CD8-positive, alpha-beta memory T cell (primary cell): ENCODE data around the gene GYS1. TPM values are rescaled to one million over a fixed set of nuclear protein-coding genes. Genes with fewer than 3 reads are reported as not detected.

Source experiments
- CTCF ChIA-PET: fragments of 350-600 bp; sonication (Branson Sonifier 250); formaldehyde crosslinking; loops from one replicate; lab custom pipeline; 2021; ENCODE audit warnings: antibody characterized with exemption; lab: Charles Lee
- POLR2A ChIA-PET: fragments of 350-600 bp; sonication (Branson Sonifier 250); formaldehyde crosslinking; loops from one replicate; lab custom pipeline; 2021; ENCODE audit warnings: antibody characterized with exemption; lab: Charles Lee
- DNase-seq, 5 donors: peaks; one replicate each; pipeline versions ENCODE4 v3.0.0 to v3.0.0-alpha.2; 2020 to 2022; ENCODE audit warnings: mixed read lengths in 1 of 5
- H3K27ac ChIP-seq: one replicate; pipeline ENCODE4 v1.7.0; 2013; ENCODE audit warnings: low read depth, mild to moderate bottlenecking, low read length, moderate library complexity
- H3K27me3 ChIP-seq: 2 replicates; pipeline ENCODE4 v1.7.0; 2013; ENCODE audit warnings: low read length, mild to moderate bottlenecking; ENCODE audit not compliant: insufficient read depth, poor library complexity, severe bottlenecking
- H3K36me3 ChIP-seq: 2 replicates; pipeline ENCODE4 v1.7.0; 2013; ENCODE audit warnings: mild to moderate bottlenecking, low read length, moderate library complexity; ENCODE audit not compliant: insufficient read depth
- H3K4me1 ChIP-seq: 2 replicates; pipeline ENCODE4 v1.7.0; 2013; ENCODE audit warnings: mild to moderate bottlenecking, low read length, moderate library complexity; ENCODE audit not compliant: insufficient read depth
- H3K4me3 ChIP-seq: 2 replicates; pipeline ENCODE4 v1.7.0; 2013; ENCODE audit warnings: mild to moderate bottlenecking, low read length
- H3K9me3 ChIP-seq: 2 replicates; pipeline ENCODE4 v1.7.0; 2013; ENCODE audit warnings: mild to moderate bottlenecking, low read length
- H3K27ac Mint-ChIP-seq, 8 donors: one replicate each; pipeline ENCODE4 v1.8.0; 2020 to 2021; ENCODE audit warnings: mixed read lengths in 8 of 8, mild to moderate bottlenecking in 6 of 8, inconsistent platforms in 3 of 8, moderate library complexity in 3 of 8
- H3K27me3 Mint-ChIP-seq, 2 donors: one replicate each; pipeline ENCODE4 v1.8.0; 2020 to 2021; ENCODE audit warnings: mixed read lengths in 2 of 2, mild to moderate bottlenecking in 1 of 2, moderate library complexity in 1 of 2
- H3K36me3 Mint-ChIP-seq, 3 donors: one replicate each; pipeline ENCODE4 v1.8.0; 2020 to 2021; ENCODE audit warnings: mixed read lengths in 3 of 3, inconsistent platforms in 1 of 3, mild to moderate bottlenecking in 1 of 3
- H3K4me1 Mint-ChIP-seq, 3 donors: one replicate each; pipeline ENCODE4 v1.8.0; 2020 to 2021; ENCODE audit warnings: mixed read lengths in 3 of 3, inconsistent platforms in 1 of 3, mild to moderate bottlenecking in 1 of 3
- H3K4me3 Mint-ChIP-seq, 7 donors: one replicate each; pipeline ENCODE4 v1.8.0; 2020 to 2021; ENCODE audit warnings: mixed read lengths in 7 of 7, mild to moderate bottlenecking in 6 of 7, moderate library complexity in 4 of 7, inconsistent platforms in 2 of 7
- H3K9me3 Mint-ChIP-seq, 5 donors: one replicate each; pipeline ENCODE4 v1.8.0; 2020 to 2022; ENCODE audit warnings: mixed read lengths in 5 of 5, mild to moderate bottlenecking in 3 of 5, moderate library complexity in 2 of 5, inconsistent platforms in 1 of 5
- polyA plus RNA-seq: library from polyadenylated mRNA; unstranded; fragments of 300-500 nt; fragmentation: Illumina TruSeq; gene quantifications from one replicate; pipeline ENCODE4 v1.2.3, GENCODE V29; 2021
- total RNA-seq, 2 experiments: library from RNA; stranded (reverse); gene quantifications; one replicate each; pipeline ENCODE4 v1.2.3, GENCODE V29; 2021

The GYS1 gene
- total and polyA plus RNA-seq, 3 experiments from 2014 or later, result 31.5 to 38.9 (median 38.2) TPM

DNA sequence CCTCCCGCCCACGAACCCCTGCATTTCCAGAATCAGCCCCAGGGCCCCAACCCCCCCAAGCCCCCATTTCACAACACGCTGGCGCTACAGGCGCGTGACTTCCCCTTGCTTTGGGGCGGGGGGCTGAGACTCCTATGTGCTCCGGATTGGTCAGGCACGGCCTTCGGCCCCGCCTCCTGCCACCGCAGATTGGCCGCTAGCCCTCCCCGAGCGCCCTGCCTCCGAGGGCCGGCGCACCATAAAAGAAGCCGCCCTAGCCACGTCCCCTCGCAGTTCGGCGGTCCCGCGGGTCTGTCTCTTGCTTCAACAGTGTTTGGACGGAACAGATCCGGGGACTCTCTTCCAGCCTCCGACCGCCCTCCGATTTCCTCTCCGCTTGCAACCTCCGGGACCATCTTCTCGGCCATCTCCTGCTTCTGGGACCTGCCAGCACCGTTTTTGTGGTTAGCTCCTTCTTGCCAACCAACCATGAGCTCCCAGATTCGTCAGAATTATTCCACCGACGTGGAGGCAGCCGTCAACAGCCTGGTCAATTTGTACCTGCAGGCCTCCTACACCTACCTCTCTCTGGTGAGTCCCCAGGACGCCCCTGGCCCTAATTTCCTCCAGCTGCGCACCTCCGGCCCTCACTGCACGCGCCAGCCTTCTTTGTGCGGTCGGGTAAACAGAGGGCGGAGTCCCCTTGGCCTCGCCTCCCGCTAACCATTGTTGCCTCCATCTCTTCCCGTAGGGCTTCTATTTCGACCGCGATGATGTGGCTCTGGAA, 27.9 kb downstream of the GYS1 start, which contains the start of gene FTL:
FTL (plus strand) TSS at position 270 of the 766 bp plus-strand sequence; CDS start at position 469, 199 bp downstream.
- CTCF ChIA-PET, result interaction anchor here (1.6 to 3.7 kb wide), 3 partner anchors 27 to 170 kb away, joined by 3 to 20 read pairs (median 16); partner anchors contain the start of genes GYS1 and RUVBL2
- Histone ChIP-seq H3K36me3 (peaks cover 16% of the 10 kb centered on the region), H3K4me3 (peak within 1 kb of the TSS; percentile 88), H3K4me1 (peaks cover 42% of the 10 kb centered on the region), H3K27ac (peak within 1 kb of the TSS; percentile 94), H3K27me3 (no peaks in the 10 kb centered on the region), H3K9me3 (no peaks in the 10 kb centered on the region)
- Mint-ChIP-seq H3K4me3 (peak within 1 kb of the TSS; percentile 91 to 100 (median 100)), H3K9me3 (no peaks in the 10 kb centered on the region), H3K27me3 (peaks cover 0 to 9% of the 10 kb centered on the region in 2 donors), H3K36me3 (peaks cover 2 to 51% (median 5%) of the 10 kb centered on the region in 3 donors), H3K4me1 (peaks cover 50 to 76% (median 59%) of the 10 kb centered on the region in 3 donors), H3K27ac (peak within 1 kb of the TSS; percentile 90 to 99 (median 97))
- POLR2A ChIA-PET, result interaction anchor here (0.6 to 3.4 kb wide), 6 partner anchors 10 to 93 kb away, joined by 3 to 18 read pairs (median 6); partner anchors contain the start of genes BAX, GYS1, NUCB1 and PPP1R15A
- peak; percentile 76 to 90 (median 85) for DNase-seq

DNA sequence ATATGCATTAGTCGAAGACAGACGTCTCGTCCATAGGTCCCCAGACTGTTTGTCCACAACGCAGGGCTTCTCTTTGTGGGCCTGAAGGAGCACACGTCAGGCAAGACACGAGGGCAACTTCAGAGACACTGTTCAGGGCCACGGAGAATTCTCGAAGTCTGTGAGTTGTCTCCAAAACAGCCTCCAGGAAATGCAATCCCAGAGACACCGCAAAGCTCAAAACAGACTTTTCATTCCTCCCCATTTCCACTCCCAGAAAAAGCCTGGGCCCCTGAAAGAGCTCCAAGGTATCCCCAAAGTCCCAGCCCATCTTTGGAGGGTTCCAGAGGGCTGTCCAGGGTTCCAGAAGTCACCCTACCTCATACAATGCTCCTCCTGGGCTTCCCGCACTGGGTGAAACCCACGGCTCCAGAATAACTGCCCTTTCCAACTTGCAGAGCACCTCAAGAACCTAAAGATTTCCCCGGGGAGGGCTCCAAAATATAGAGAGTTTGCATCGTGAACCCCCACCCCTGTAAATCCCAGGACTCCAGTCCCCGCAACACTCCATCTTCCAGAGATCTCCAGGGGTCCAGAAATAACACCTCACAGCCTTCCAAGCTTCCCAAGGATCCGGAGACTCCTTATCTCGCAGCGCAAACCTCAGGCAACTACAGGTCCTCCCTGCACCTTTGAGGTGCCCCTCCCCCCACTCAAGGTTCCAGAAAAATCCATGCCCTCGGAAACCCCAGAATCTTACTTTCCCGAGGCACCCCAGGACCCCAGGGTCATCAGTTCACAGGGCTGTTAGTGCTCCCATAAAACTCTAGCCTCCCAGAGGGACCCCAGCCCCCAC, 28.7 kb downstream of the GYS1 start:
- H3K9me3 Mint-ChIP-seq, result no peaks in the 10 kb centered on the region
- peak overlapping the region; percentile 85 to 99 (median 95) for H3K27ac Mint-ChIP-seq
- Histone ChIP-seq H3K36me3 (peaks cover 16% of the 10 kb centered on the region), H3K27me3 (no peaks in the 10 kb centered on the region), H3K4me1 (peaks cover 42% of the 10 kb centered on the region), H3K9me3 (no peaks in the 10 kb centered on the region), H3K27ac (peak overlapping the region; percentile 94), H3K4me3 (peak overlapping the region; percentile 72)
- peaks cover 2 to 44% (median 5%) of the 10 kb centered on the region in 3 donors for H3K36me3 Mint-ChIP-seq
- peak overlapping the region; percentile 91 to 100 (median 100) for H3K4me3 Mint-ChIP-seq
- H3K27me3 Mint-ChIP-seq, result peaks cover 0 to 9% of the 10 kb centered on the region in 2 donors
- DNase-seq, result peak in 1 of 5 donors; percentile 29
- ChIA-PET POLR2A (interaction anchor here (0.6 to 3.4 kb wide), 7 partner anchors 10 to 92 kb away, joined by 3 to 18 read pairs (median 4); partner anchors contain the start of genes BAX, GYS1, PPP1R15A and RUVBL2), CTCF (interaction anchor here (1.2 to 3.7 kb wide), 4 partner anchors 28 to 169 kb away, joined by 3 to 20 read pairs (median 7); partner anchors contain the start of genes GYS1 and RUVBL2)
- H3K4me1 Mint-ChIP-seq, result peaks cover 55 to 80% (median 59%) of the 10 kb centered on the region in 3 donors

DNA sequence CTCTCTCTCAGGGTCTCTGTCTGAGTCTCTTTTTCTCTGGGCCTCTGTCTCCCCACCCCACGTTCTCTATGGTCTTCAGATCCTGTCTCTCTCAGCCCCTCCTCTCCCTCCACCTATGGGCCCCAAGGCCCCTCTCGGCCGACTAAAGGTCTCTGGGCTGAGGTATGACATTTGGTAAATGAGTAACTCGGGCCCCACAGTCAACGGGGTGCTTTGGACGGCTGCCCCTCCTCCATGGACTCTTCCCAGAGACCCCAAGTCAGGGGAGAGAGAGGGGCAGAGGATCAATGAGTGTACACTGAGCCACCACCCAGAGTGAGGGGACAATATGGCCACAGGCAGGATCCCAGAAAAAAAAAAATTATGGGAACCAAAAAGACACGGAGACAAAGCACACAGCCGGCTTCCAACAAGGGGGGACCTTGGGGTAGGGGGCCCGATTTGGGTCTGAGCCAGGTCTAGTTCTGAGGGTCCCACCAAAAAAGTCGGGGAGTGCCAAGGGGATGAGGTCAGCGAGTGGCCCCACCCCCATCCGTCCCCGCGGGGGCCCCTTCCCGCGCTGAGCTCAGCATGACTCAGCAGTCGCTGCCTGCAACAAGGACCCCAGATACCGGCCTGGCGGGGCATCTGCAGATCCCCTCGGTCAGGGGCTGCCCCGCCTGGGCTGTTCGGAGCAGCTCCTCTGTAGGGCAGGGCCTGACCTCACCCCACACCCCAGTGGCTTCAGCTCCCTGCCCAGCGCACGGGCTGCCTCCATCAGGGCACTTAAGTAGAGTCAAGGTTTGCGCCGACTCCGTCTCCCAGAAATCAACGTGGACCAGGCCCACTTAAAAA, 29.5 kb downstream of the GYS1 start:
- CTCF ChIA-PET, result interaction anchor here (1.2 to 1.6 kb wide), 3 partner anchors 30 to 168 kb away, joined by 3 to 7 read pairs (median 7); partner anchors contain the start of genes GYS1 and RUVBL2
- peaks cover 61 to 80% (median 61%) of the 10 kb centered on the region in 3 donors for H3K4me1 Mint-ChIP-seq
- no peaks in the 10 kb centered on the region for H3K9me3 Mint-ChIP-seq

DNA sequence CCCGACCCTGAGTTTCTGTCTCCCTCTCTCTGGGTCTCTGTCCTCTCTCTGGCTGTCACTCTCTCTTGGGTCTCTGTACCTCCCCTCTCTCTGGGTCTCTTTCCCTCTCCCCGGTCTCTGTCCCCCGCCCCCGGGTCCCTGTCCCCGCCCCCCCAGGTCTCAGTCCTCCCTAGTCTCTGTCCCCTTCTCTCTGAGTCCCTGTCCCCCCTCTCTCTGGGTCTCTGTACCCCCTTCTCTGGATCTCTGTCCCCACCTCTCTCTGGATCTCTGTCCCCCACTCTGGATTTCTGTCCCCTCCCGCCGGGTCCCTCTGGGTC, 30.3 kb downstream of the GYS1 start:
- peak overlapping the region; percentile 46 to 100 (median 64) for H3K4me3 Mint-ChIP-seq
- H3K27ac Mint-ChIP-seq, result peak overlapping the region; percentile 58 to 99 (median 88)
- POLR2A ChIA-PET, result interaction anchor here (1.1 to 1.2 kb wide), 2 partner anchors 9 to 62 kb away, joined by 3 to 6 read pairs; partner anchors contain the start of genes BAX and NUCB1
- peaks cover 0 to 8% of the 10 kb centered on the region in 2 donors for H3K27me3 Mint-ChIP-seq
- peaks cover 56 to 79% (median 63%) of the 10 kb centered on the region in 3 donors for H3K4me1 Mint-ChIP-seq
- H3K9me3 ChIP-seq, result no peaks in the 10 kb centered on the region
- peaks cover 0 to 31% (median 0%) of the 10 kb centered on the region in 3 donors for H3K36me3 Mint-ChIP-seq
- H3K27ac ChIP-seq, result peak overlapping the region; percentile 94
- peaks cover 42% of the 10 kb centered on the region for H3K4me1 ChIP-seq
- H3K4me3 ChIP-seq, result no peak overlapping the region
- peaks cover 6% of the 10 kb centered on the region for H3K36me3 ChIP-seq
- H3K9me3 Mint-ChIP-seq, result no peaks in the 10 kb centered on the region
- DNase-seq, result no peak
- CTCF ChIA-PET, result interaction anchor here (1.0 to 1.8 kb wide), 2 partner anchors 8 to 31 kb away, joined by 3 to 5 read pairs; partner anchors contain the start of genes GYS1 and RUVBL2
- H3K27me3 ChIP-seq, result no peaks in the 10 kb centered on the region

More for the DNA sequence above, 29.5 kb downstream of the GYS1 start:
- Histone ChIP-seq H3K36me3 (peaks cover 9% of the 10 kb centered on the region), H3K4me3 (peak overlapping the region; percentile 72), H3K4me1 (peaks cover 42% of the 10 kb centered on the region), H3K27me3 (no peaks in the 10 kb centered on the region), H3K9me3 (no peaks in the 10 kb centered on the region), H3K27ac (peak overlapping the region; percentile 94)
- H3K27me3 Mint-ChIP-seq, result peaks cover 0 to 8% of the 10 kb centered on the region in 2 donors
- peak overlapping the region; percentile 91 to 100 (median 100) for H3K4me3 Mint-ChIP-seq
- DNase-seq, result peak in 4 of 5 donors; percentile 35 to 76 (median 49)
- POLR2A ChIA-PET, result interaction anchor here (0.8 to 3.4 kb wide), 3 partner anchors 9 to 89 kb away, joined by 3 to 14 read pairs (median 4); partner anchors contain the start of genes BAX, GYS1 and RUVBL2
- peak overlapping the region; percentile 85 to 99 (median 95) for H3K27ac Mint-ChIP-seq
- H3K36me3 Mint-ChIP-seq, result peaks cover 2 to 36% (median 5%) of the 10 kb centered on the region in 3 donors

DNA sequence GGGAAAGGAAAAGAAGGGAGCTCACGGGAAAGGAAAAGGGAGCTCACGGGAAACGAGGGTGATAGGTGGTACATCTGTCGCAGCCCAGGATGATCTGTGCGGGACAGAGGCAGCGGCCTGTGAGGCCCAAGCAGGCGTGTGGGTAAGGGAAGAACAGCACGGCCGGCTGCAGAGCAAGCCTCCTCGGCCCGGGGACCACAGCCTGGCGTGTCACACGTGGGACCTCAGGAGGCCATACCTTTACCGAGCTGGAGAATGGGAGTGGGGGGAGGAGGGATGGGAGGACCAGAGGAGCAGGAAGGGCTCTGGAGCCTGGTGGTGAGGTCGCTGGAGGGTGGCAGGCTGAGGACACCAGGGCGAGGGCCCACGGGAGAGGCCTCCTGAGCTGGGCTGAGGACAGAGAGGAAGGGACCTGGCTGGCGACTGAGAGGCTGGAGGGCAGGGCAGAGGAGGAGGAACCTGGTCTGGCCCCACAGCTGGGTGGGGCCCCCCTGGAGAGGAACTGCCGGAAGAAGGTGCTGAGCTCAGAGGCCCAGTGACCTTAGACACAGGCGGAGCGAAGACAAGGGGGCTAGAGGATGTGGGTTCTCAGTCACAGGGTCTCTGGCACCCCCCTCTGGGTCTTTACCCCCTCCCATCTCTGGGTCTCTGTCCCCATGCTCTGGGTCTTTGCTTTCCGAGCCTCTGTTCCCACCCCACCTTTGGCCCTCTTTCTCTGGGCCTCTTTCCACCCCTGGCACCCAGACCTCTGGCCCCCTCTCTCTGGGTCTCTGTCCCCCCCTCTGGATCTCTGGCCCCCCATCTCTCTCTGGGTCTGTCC, 30.9 kb downstream of the GYS1 start:
- peaks cover 59 to 79% (median 67%) of the 10 kb centered on the region in 3 donors for H3K4me1 Mint-ChIP-seq

DNA sequence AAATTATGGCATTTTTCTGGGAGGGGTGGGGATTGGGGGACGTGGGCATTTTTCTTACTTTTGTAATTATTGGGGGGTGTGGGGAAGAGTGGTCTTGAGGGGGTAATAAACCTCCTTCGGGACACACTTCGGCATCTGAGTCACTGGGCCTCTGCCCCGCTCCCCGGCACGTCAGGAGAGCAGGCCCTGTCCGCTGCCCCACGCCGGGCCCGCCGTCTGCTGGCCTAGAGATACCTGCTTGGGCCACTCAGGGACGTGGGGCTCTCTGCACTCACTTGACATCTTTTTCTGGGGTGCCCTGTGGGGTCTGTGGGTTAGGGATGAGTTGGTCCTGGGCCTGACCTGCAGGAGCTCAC, 31.5 kb downstream of the GYS1 start:
- peaks cover 0 to 28% (median 6%) of the 10 kb centered on the region in 3 donors for H3K36me3 Mint-ChIP-seq

More for the DNA sequence above, 30.9 kb downstream of the GYS1 start:
- Mint-ChIP-seq H3K27ac (peak overlapping the region; percentile 58 to 96 (median 86)), H3K9me3 (no peaks in the 10 kb centered on the region), H3K36me3 (peaks cover 0 to 30% (median 4%) of the 10 kb centered on the region in 3 donors), H3K27me3 (peaks cover 0 to 8% of the 10 kb centered on the region in 2 donors), H3K4me3 (peak overlapping the region; percentile 46 to 98 (median 64))
- peaks cover 6% of the 10 kb centered on the region for H3K36me3 ChIP-seq
- H3K27me3 ChIP-seq, result no peaks in the 10 kb centered on the region
- ChIA-PET CTCF (interaction anchor here (1.0 to 1.8 kb wide), 3 partner anchors 9 to 31 kb away, joined by 3 to 5 read pairs (median 4); partner anchors contain the start of genes GYS1 and RUVBL2), POLR2A (interaction anchor here (0.7 to 1.2 kb wide), 4 partner anchors 8 to 317 kb away, joined by 3 to 7 read pairs (median 4); partner anchors contain the start of genes BAX and NUCB1)
- H3K9me3 ChIP-seq, result no peaks in the 10 kb centered on the region
- H3K4me1 ChIP-seq, result peaks cover 42% of the 10 kb centered on the region
- peak overlapping the region; percentile 94 for H3K27ac ChIP-seq
- DNase-seq, result peak in 4 of 5 donors; percentile 16 to 59 (median 34)
- no peak overlapping the region for H3K4me3 ChIP-seq

More for the DNA sequence above, 31.5 kb downstream of the GYS1 start:
- H3K27me3 ChIP-seq, result no peaks in the 10 kb centered on the region
- Mint-ChIP-seq H3K4me1 (peaks cover 57 to 78% (median 69%) of the 10 kb centered on the region in 3 donors), H3K4me3 (peak overlapping the region in 5 of 7 donors; percentile 43 to 64 (median 46)), H3K9me3 (no peaks in the 10 kb centered on the region), H3K27ac (peak overlapping the region in 7 of 8 donors; percentile 58 to 96 (median 86)), H3K27me3 (peaks cover 0 to 8% of the 10 kb centered on the region in 2 donors)
- no peak for DNase-seq
- peak overlapping the region; percentile 94 for H3K27ac ChIP-seq
- H3K4me1 ChIP-seq, result peaks cover 37% of the 10 kb centered on the region
- no peaks in the 10 kb centered on the region for H3K9me3 ChIP-seq
- H3K4me3 ChIP-seq, result no peak overlapping the region
- CTCF ChIA-PET, result interaction anchor here (1.0 to 1.8 kb wide), 3 partner anchors 9 to 32 kb away, joined by 3 to 5 read pairs (median 4); partner anchors contain the start of genes GYS1 and RUVBL2
- POLR2A ChIA-PET, result interaction anchor here (0.7 to 1.2 kb wide), 6 partner anchors 7 to 316 kb away, joined by 3 to 7 read pairs (median 4); partner anchors contain the start of genes BAX and NUCB1
- peaks cover 6% of the 10 kb centered on the region for H3K36me3 ChIP-seq
